SK-N-MC (cell line): Measurements from ENCODE around the gene LNPK.

Experiments
- EZH2 ChIP-seq: fragments of 200-600 bp; sonication (generic); IDR thresholded peaks from one replicate; pipeline ENCODE4 v1.6.1; 2017; ENCODE audit warnings: antibody characterized with exemption
- POLR2AphosphoS5 ChIP-seq: IDR thresholded peaks from 2 replicates; pipeline ENCODE4 v1.6.1; 2012; ENCODE audit warnings: mild to moderate bottlenecking, low read depth, low read length, borderline replicate concordance

DNA sequence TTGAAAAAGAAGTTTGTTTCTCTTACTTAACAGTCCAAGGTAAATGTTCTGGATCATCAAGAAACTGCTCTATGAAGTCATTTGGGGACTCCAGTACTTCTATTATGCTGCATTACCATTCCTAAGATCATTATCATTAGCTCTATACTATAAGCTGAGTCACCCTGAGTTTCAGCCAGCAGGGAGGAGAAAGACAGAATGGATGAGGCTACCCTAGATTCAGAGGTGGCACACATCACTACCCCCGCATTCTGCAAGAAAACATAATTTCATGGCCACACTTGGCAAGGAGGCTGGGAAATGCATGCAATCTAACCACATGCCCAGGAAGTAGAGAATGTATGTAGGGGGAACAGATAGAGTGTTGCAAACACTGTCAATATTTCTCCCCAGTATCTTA is 16.6 kb upstream of the LNPK start:
- TF ChIP-seq EZH2 (no peak), POLR2AphosphoS5 (no peak)
